ENCODE measurements around the gene RIMBP2. TPM values are rescaled to one million over a fixed set of nuclear protein-coding genes. Genes with fewer than 3 reads are reported as not detected.

The RIMBP2 gene
- total and polyA plus RNA-seq, 11 donors = 2.1 TPM; not detected in 10

- H3K4me3 ChIP-seq = no peak overlapping the region
- no peaks in the 10 kb centered on the region for H3K27me3 ChIP-seq
- no peaks in the 10 kb centered on the region for H3K9me3 ChIP-seq
- intact Hi-C loops (cut with DNase I) = no loop called here
- DNase-seq = no peak
- 74 to 85% (median 75%) methylated on average over 10 of the region's 10 CpGs for WGBS, 4 donors
- no peak for ATAC-seq
- peaks cover 0 to 6% (median 0%) of the 10 kb centered on the region in 12 donors for H3K4me1 ChIP-seq
- no peak overlapping the region for H3K27ac ChIP-seq
- TF ChIP-seq POLR2A (IDR thresholded peaks at IDR 0.05) = no peak
- TF ChIP-seq, protein P1, sequence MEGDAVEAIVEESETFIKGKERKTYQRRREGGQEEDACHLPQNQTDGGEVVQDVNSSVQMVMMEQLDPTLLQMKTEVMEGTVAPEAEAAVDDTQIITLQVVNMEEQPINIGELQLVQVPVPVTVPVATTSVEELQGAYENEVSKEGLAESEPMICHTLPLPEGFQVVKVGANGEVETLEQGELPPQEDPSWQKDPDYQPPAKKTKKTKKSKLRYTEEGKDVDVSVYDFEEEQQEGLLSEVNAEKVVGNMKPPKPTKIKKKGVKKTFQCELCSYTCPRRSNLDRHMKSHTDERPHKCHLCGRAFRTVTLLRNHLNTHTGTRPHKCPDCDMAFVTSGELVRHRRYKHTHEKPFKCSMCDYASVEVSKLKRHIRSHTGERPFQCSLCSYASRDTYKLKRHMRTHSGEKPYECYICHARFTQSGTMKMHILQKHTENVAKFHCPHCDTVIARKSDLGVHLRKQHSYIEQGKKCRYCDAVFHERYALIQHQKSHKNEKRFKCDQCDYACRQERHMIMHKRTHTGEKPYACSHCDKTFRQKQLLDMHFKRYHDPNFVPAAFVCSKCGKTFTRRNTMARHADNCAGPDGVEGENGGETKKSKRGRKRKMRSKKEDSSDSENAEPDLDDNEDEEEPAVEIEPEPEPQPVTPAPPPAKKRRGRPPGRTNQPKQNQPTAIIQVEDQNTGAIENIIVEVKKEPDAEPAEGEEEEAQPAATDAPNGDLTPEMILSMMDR (IDR thresholded peaks at IDR 0.05) = no peak
- H3K36me3 ChIP-seq = no peaks in the 10 kb centered on the region
Measured at GRCh38 chr12:130490674-130491073, 225.4 kb downstream of the RIMBP2 start.

- no peak for DNase-seq
- ATAC-seq = no peak
Measured at GRCh38 chr12:130489293-130489692, 226.8 kb downstream of the RIMBP2 start.

DNA sequence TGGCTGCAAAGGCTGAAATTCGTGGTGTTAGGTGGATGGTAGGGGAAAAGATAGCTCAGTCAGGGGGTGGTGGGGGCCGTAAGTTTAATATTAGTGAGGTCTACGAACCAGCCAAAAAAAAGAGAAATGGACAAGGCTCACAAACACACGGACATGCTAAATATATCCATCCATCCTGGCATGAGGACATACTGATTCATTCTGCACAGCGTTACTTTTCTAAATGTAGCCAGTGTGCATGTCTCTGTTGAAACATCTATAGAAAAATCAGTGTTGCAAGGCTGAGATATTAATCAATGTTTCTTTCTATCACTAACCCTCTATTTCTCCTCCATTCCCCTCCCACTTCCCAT is 227.8 kb downstream of the RIMBP2 start:
- 39 to 58% (median 45%) methylated on average over 5 of the region's 5 CpGs for WGBS, 4 donors

More at GRCh38 chr12:130489293-130489692, 226.8 kb downstream of the RIMBP2 start:
- intact Hi-C loops (cut with DNase I) = no loop called here
- H3K4me1 ChIP-seq = peaks cover 0 to 6% (median 0%) of the 10 kb centered on the region in 12 donors
- H3K27me3 ChIP-seq = peaks cover 0 to 3% (median 0%) of the 10 kb centered on the region in 9 donors
- no peaks in the 10 kb centered on the region for H3K9me3 ChIP-seq
- H3K4me3 ChIP-seq = no peak overlapping the region
- H3K27ac ChIP-seq = no peak overlapping the region
- TF ChIP-seq, protein P1 (IDR thresholded peaks at IDR 0.05) = no peak
- TF ChIP-seq POLR2A (IDR thresholded peaks at IDR 0.05) = no peak
- no peaks in the 10 kb centered on the region for H3K36me3 ChIP-seq
- 81 to 86% (median 84%) methylated on average over 7 of the region's 7 CpGs for WGBS, 4 donors

GRCh38 chr12:130487636-130488357 is 228.3 kb downstream of the RIMBP2 start:
- WGBS, 4 donors = 78 to 83% (median 81%) methylated on average over 11 of the region's 11 CpGs

More for the DNA sequence above, 227.8 kb downstream of the RIMBP2 start:
- no peak for TF ChIP-seq POLR2A (IDR thresholded peaks at IDR 0.05)
- H3K27ac ChIP-seq = no peak overlapping the region
- peaks cover 0 to 6% (median 0%) of the 10 kb centered on the region in 12 donors for H3K4me1 ChIP-seq
- intact Hi-C loops (cut with DNase I) = no loop called here
- no peak for ATAC-seq
- H3K36me3 ChIP-seq = no peaks in the 10 kb centered on the region
- peaks cover 0 to 5% (median 0%) of the 10 kb centered on the region in 9 donors for H3K27me3 ChIP-seq
- no peak overlapping the region for H3K4me3 ChIP-seq
- DNase-seq = no peak
- H3K9me3 ChIP-seq = no peaks in the 10 kb centered on the region

More at GRCh38 chr12:130487636-130488357, 228.3 kb downstream of the RIMBP2 start:
- DNase-seq (no peak), ATAC-seq (no peak)
- Histone ChIP-seq H3K36me3 (no peaks in the 10 kb centered on the region), H3K9me3 (no peaks in the 10 kb centered on the region), H3K4me1 (peaks cover 0 to 6% (median 0%) of the 10 kb centered on the region in 12 donors), H3K27me3 (peaks cover 0 to 5% (median 0%) of the 10 kb centered on the region in 9 donors), H3K4me3 (no peak overlapping the region), H3K27ac (no peak overlapping the region)
- no peak for TF ChIP-seq POLR2A (IDR thresholded peaks at IDR 0.05)
- TF ChIP-seq, protein P1 (IDR thresholded peaks at IDR 0.05) = no peak
- intact Hi-C loops (cut with DNase I) = no loop called here
